GM18861 (cell line): ENCODE measurements around the gene GLE1.

ENCODE experiments used
- ATAC-seq: cut with Tn5 transposase; IDR thresholded peaks from one replicate; pipeline ENCODE4 v1.9.1; 2021; ENCODE audit not compliant: unreplicated experiment

GLE1 gene, protein sequence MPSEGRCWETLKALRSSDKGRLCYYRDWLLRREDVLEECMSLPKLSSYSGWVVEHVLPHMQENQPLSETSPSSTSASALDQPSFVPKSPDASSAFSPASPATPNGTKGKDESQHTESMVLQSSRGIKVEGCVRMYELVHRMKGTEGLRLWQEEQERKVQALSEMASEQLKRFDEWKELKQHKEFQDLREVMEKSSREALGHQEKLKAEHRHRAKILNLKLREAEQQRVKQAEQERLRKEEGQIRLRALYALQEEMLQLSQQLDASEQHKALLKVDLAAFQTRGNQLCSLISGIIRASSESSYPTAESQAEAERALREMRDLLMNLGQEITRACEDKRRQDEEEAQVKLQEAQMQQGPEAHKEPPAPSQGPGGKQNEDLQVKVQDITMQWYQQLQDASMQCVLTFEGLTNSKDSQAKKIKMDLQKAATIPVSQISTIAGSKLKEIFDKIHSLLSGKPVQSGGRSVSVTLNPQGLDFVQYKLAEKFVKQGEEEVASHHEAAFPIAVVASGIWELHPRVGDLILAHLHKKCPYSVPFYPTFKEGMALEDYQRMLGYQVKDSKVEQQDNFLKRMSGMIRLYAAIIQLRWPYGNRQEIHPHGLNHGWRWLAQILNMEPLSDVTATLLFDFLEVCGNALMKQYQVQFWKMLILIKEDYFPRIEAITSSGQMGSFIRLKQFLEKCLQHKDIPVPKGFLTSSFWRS

DNA sequence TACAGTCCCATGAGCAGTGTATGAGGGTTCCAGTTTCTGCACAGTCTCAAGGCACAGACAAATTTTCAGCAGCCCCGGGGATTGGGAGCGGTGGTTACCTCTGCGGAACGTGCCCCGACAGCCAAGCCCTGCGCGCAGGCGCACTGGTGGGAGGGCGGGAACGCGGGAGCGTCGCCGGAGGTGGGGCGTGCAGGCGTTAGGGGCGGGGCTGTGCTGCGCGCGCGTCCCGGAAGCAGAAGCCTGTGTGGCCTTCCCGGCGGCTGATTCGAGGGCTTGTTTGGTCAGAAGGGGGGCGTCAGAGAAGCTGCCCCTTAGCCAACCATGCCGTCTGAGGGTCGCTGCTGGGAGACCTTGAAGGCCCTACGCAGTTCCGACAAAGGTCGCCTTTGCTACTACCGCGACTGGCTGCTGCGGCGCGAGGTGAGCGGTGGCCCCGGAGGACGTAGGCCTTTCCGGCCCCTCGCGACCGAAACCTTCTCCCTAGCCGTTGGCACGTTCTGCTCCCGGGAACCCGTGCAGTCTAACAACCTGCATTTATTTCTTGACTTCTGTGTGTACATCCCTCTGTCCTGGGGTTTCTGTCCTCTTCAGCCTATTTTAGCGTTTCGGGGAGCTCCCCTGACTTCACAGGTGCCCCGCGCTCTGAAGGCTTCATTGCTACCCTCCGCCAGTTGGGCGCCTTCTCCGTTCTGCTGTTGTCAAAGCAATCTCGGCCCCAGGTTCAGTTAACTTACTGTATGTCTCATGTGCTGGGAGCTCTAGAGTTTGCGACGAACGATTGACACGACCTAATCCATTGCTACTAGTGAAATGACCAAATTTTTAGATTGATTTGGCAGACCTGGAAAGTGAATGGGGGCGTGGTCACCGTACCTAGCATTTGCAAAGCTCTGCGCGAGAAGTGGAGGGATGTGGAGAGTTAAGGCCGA is at the start of gene GLE1:
GLE1 (plus strand) TSS at position 235 of the 929 bp plus-strand sequence; CDS start at position 322, 87 bp downstream.
- ATAC-seq, result peak; percentile 78

DNA sequence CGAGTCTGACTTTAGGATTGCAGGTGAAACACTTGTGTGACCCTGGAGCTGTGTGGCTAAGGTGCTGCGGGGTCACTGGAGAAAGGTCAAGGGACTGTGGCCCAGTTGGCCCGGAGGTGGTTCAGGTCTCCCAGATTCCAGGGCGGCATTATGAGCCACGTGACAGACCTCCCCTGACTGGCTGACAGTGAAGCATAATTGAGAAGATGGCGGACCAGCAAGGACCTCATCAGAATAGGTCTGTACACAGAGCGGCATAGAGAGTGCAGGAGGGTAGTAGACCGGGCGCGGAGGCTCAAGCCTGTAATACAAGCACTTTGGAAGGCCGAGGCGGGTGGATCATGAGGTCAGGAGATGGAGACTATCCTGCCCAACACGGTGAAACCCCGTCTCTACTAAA is 49.5 kb upstream of the GLE1 start:
- no peak for ATAC-seq

DNA sequence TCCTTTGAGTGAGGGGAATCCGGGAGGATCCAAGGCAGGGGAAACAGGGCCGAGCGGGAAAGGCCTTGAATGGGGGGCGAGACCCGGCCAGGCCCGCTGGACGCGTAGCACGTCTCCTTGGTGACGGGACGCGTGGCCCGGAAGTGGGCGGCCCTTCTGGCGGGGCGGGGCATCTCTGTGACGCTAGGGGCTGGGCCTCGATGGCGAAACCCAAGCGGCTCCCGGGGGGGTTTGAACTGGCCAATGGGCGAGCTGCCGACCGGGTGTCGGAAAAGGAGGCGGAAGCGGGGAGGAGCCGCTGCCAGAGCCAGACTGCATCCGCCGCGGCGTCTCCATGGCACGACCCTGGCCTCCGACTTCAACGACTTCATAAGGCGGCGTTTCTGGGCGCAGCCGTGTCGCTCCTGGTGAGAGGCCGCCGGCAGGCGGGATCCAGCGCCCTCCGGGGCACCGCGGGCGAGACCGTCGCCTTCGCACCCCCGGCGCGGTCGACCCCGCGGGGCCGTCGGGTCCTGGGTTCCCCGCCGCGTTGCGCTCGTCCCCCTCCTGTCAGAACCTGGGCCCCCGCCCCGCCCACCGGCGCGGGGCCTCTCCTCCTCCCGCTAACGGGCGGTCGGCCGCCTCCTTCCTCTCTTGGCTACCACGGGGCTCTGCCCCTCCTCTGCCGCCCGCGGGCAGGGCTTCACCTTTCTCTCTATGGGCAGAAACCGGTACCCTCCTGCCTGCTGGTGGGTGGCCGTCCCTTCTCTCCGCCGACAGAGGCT is 48.5 kb upstream of the GLE1 start, which contains the start of gene ODF2:
ODF2 (plus strand) TSS at position 158 of the 764 bp plus-strand sequence; CDS start at position 244, 86 bp downstream.
- peak; percentile 60 for ATAC-seq

DNA sequence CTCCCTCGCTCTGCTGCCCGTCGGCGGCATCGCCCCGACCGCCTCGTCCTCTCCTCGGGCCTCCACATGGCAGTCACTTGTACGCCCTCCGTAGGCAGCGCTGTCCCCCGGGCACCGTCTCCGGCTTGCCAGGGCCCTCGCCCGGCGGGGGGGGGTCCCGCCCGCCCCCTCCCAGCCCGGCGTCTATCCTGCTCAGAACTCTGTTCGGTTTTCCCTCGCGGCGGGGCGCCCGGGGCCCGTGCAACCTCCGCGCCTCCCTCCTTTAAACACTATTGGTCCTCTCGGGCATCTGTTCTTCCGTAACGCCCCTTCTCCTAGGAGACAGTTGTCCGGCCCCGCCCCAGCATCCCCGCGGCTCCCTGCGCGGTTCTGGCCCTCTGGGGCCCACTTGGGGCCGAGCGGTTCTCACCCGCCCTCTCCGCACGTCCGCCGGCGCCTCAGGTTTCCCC is 47.9 kb upstream of the GLE1 start:
- peak; percentile 60 for ATAC-seq

DNA sequence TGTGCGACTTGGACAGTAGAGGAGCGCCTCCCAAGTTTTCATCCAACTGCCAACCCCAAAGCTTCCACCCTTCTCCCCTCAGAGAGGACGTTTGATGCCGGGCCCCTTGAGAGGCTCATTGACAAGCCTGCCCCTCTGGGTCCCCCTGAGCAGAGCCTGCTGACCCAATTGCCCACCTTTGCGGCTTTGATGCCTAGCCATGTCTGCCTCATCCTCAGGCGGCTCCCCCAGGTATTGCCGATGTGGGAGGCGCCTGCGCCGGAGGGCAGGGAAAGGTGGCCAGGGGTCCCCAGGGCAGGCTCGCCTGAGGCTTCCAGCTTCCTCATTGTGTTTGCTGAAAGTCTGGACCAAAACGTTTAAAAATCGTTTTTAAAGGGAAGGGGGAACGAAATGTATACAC is 47.3 kb upstream of the GLE1 start:
- ATAC-seq, result no peak

DNA sequence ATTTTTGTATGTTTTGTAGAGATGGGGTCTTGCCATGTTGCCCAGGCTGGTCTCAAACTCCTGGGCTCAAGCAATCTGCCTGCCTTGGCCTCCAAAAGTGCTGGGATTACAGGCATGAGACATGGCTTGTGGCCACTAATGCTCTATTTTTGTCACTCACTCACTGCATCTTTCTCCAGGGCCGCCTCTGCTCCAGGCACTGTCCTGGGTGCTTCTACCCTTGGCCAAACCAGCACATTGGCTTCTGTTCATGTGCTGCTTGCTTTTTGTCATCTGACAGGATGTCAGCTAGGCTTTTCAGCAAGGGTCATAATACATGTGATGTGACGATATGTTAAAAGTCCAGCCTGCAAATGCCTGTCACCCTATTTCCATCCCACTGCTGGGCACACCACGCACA is 45.5 kb upstream of the GLE1 start:
- no peak for ATAC-seq

DNA sequence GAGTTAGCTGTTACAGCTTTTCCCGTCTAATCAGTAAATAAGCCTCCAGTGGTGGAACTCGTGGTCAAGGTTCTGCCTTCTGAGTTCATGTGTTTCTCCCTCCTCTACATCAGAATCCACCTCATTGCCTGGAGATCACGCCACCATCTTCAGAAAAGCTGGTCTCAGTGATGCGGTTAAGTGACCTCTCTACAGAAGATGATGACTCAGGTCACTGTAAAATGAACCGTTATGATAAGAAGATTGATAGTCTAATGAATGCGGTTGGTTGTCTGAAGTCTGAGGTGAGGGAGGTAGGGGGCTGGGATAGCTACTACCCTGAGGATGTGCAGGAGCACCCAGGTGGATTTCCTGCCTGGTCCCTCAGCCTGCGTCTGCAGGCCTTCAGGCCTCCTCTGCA is 35.4 kb upstream of the GLE1 start:
- no peak for ATAC-seq

DNA sequence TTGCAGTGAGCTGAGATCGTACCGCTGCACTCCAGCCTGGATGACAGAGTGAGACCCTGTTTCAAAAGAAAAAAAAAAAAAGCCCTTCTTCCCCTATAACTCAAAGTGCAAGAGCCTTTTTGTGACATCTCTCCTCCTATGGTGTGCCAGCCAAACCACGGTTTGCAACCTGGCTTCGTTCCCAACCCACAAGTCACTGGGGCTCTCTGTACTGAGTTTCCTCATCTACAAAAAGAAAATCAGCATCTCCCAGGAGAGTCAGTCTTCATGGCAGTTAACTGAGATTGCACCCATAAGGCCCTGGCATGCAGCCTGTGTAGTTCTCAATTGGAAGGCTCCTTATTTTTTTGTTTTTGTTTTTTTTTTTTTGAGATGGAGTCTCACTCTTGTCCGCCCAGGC is 34.0 kb upstream of the GLE1 start:
- no peak for ATAC-seq

DNA sequence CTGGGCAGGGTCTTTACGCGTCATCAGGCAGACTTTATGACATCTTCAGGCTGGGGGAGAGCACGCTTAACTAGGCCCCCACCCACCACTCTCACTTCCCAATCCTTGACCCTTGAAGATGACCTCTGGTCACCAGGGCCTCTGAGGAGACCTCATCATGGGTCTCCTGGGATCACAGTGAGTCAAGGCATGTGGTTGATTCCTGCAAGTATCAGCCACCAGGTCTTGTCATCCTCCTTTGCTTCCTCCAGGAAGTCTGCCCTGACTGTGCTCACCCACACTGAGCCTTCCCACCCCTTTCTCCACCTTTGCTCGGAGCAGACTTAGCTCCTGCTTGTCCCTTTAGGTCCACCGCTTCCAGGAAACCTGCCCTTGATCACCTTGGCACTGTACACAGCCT is 31.4 kb upstream of the GLE1 start:
- ATAC-seq, result no peak

DNA sequence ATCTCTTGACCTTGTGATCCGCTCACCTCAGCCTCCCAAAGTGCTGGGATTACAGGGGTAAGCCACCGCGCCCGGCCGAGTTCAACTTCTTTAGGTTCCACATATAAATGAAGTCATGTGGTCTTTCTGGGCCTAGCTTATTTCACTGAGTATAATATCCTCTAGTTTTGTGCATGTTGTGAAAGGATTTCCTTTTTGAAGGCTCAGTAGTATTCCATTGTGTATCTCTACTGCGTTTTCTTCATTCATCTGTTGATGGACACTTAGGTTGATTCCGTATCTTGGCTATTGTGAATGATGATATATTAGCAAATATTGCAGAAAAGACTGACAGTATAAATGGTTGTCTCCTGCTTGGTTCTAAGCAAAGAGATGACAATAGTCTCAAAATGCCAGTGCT is 28.7 kb upstream of the GLE1 start:
- no peak for ATAC-seq

DNA sequence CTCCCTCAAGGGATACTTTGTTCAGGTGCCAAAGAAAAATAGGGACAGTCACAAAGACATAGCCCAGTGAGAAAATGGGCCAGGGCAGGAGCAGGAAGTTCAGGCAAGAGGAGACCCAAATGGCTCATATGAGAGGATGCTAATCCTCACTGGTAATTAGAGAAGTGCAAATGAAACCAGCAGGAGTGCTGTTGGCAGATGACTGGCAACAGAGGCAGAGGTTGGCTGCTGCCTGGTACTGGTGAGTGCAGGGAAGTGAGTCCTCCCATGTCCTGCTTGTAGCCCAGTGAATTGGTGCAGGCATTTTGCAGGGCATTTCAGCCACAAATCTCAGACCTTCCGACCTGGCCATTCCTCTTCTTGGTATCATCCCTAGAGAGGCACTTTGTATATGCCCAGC is 25.3 kb upstream of the GLE1 start:
- no peak for ATAC-seq

DNA sequence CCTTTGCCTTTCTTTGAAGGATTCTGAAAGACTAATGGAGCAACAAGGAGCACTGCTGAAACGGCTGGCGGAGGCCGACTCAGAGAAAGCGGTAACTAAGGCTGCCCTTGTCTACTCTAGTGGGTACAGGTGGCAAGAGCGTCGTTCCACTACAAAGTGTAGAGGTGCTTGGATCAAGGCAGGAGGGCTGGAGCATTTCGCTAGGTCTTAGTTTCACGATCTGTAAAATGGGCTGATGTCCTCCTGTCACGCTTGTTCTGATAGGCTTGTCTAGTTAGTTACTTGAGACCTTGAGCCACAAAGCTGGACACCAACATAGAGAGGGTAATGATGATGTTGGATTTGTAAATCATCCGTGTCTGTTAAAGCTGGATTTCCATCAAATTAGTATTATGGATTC is 23.0 kb upstream of the GLE1 start:
- ATAC-seq, result no peak

DNA sequence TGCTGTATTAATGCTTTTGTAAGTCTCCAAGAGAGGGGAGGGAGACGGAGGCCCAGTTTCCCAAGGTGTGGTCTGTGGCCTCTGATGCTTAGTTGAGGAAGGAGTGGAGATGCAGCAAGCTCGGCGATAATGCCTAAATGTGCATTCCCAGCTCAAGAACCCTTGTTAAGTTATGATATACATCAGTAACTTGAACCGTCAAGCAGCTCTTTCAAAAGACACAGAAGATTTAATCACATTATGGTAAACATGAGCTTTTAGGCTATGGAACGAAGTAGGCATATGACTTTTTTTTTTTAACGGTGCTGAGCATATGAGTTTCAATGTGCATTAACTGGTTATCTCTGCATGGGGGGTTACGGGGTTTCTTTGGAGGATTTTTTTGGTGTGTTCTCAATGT is 22.3 kb upstream of the GLE1 start:
- no peak for ATAC-seq

DNA sequence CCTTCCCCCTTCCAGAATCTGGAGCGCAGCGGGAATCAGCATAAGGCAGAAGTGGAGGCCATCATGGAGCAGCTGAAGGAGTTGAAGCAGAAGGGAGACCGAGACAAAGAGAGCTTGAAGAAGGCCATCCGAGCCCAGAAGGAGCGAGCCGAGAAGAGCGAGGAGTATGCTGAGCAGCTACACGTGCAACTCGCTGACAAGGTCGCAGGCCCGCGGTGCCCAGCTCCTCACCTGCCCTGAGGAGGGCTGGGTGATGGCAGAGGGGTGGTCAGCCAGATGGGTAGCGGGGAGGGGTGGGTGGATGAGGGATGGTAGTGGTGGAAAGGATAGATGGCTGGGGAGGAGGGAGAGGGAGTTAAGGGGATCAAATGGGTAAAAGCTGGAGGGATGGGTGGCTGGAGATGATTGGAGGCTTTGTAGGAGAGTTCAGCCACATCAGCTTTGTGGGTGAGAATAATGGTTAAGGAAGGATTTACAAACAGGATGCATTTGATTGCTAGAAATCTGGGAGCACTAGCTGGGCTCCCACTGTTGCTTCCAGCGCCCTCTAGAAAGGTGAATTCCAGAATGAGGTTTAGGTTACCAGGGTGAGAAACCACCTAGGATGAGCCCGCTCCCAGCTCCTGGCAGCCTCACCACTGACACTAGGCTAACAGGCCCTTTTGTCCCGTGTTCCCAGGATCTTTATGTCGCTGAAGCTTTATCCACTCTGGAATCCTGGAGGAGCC is 19.7 kb upstream of the GLE1 start:
- ATAC-seq, result no peak

DNA sequence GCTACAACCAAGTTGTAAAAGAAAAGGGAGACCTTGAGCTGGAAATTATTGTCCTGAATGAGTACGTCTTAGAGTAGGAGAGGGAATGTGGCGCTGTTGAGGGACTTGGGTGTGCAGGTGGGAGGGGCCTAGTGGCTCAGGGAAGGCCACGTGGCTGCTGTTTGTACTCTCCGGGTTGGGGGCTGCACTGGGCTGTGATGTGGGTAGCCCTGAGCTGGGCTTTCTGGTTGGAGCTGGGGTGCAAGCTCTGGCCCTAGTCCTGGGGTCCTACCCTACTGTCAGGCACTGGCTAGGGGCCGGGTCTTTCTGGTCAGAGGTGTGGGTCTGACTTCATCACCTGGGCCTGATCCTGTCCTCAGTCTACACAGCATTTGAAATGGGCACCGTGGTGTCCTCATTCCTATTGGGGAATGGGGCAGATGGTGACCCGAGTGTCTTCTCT is 19.1 kb upstream of the GLE1 start:
- no peak for ATAC-seq

DNA sequence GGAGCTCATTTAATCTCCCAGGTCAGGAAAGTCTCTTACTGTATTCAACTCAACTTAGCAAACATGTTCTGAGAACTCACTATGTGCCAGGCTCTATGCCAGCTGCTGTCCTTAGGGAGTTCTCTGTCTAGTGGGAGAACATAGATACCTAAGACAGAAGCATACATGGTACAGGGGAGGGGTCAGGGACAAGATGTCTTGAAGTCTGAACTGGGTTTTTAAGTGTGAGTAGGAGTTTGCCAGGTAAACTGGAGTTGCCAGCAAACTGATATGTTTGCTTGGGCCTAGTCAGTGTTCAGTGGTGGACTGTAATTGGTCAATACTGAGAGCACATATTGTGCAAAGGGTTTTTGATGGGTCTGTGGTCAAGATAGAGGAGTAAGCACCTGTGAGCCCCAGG is 18.3 kb upstream of the GLE1 start:
- ATAC-seq, result no peak

DNA sequence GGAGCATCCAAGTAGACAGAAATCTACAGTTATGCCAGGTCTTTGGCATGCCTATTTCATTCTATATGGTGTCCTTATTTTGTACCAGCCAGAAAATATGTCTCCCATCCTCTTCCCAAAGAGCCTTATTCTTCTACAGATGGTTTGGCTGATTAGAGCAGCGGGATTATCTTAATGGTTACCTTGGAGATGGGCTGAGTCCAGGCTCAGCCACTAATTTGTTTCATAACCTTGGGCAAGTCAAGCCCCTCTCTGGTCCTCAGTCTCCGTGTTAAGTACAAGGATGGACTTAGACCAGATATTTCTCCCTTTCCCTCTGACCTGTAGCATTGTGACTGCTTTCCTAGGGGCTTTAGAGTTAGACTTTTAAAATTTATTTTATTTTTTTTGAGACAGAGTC is 11.1 kb upstream of the GLE1 start:
- no peak for ATAC-seq

DNA sequence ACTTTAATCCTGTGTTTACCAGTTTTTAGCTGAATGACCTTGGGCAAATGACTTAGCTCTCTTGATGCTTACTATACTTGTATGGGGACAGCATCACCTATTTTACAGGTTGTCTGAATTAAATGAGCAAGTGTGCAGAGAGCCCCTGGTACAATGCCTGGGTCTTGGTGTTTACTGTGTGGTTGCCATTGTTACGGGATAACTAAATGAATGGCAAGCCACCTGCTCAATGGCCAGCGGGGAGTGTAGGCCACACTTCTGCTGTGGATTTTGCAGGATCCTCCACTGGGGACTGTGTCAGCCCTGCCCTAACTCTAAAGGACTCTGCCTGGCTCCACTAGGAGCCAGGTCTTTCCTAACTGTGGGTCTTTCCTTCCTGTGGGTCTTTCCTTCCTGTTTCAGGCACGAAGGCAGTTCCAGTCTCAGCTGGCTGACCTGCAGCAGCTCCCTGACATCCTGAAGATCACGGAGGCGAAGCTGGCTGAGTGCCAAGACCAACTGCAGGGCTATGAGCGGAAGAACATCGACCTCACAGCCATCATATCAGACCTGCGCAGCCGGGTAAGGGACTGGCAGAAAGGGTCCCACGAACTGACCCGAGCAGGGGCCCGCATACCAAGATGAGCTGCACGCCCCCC is 10.3 kb upstream of the GLE1 start:
- no peak for ATAC-seq

DNA sequence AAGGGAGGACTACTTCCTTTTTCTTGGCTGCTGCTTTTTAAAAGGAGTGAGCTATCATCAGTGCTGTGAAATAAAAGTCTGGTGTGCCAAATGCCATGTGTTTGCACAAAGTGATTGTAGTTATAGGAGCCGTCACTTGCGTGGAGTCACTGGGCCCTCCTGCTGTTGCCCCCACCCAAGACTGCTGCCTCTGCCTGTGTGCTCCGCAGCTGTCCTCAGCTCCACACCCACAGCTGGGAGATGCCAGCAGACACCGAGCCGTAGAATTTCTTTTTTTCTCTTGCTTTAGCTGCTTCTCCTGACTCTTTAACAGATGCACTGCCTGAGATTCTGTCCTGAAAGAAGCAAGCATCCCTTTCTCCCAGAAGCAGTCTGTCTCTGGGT is 9.8 kb upstream of the GLE1 start:
- no peak for ATAC-seq
